HK-2 (cell line): ENCODE data around the gene TFCP2L1.

Experiments
- DNase-seq: peaks from one replicate; pipeline ENCODE4 v3.0.0-alpha.2; 2018; ENCODE audit not compliant: unreplicated experiment

Gene TFCP2L1

GRCh38 chr2:121219866-121220265 lies 65.1 kb downstream of the TFCP2L1 start:
- DNase-seq = peak; percentile 24

DNA sequence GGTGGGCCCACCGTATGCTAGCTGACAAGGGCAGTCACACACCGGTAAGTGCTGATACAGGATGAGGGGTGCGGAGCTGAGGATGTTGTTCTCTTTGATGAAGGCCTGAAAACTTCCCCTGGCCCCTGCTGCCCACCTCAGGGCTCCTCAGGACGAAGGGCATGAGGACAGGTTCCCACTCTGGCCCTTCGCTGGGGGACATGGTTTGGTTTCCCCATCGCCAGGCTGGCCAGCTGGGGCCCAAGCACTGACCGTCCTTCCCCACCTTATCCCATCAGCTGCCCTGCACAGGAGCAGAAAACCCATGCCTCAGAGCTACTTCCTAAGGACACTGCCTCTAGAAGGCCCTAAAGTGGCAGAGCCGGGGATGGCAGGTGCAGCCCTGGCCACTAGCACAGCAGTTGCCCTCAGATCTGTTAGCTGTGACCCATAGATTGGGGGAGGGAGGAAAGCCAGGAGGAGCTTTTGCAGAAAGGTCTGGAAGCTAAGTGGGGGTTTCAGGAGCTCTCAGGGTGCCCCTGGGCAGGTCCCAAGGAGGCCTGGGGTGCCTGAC lies 66.5 kb downstream of the TFCP2L1 start:
- DNase-seq = no peak

DNA sequence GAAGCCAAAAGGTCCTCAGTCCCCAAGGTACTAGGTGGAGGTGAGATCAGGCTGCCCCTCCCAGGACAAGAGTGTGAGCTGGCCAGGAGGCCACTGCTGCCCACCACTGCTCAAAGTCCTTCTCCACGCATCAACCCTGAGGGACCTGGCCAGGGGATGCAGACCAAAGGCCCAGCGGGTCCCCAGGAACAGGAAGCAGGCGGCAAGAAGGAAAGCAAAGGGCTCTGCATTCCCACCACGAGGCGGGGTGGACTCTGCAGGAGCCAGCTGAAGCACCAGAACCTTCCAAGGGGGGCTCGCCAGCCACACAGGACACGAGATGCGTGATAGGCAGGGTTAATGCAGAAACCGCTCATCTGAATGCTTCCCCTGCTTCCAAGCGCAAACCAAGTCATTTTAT lies 67.4 kb downstream of the TFCP2L1 start:
- DNase-seq = no peak

DNA sequence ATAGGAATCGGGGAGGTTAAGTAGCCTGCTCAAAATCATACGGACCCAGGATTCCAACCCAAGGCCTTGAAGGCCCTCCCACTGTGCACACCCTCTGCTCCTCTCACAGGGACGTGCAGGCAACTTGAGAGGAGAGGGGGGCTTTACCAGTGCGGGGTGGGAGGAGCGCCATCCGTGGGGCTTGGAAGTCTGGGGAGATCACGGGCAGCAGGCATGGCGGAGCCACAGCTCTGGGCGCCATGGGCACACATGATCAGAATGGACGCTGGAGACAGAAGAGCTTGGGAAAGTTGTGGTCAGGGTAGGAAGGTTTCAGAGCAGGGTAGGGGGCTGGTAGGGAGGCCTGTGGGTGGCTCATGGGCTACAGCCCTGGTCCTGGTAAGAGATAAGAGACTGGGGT lies 70.7 kb downstream of the TFCP2L1 start:
- no peak for DNase-seq

DNA sequence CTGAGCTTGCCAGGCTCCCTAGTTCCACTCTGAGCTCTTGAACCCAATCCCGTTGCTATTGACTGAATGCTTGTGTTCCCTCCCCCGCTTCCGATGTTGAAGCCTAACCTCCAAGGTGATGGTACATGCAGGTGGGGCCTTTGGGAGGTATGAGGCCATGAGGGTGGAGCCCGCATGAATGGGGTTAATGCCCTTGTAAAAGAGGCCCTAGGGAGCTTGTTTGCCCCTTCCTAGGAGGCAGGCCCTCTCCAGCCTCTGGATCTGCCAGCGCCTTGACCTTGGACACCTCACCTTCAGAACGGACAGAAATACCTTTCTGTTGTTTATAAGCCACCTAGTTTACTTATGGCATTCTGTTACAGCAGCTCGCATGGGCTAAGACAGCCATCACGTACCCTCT lies 71.6 kb downstream of the TFCP2L1 start:
- no peak for DNase-seq

DNA sequence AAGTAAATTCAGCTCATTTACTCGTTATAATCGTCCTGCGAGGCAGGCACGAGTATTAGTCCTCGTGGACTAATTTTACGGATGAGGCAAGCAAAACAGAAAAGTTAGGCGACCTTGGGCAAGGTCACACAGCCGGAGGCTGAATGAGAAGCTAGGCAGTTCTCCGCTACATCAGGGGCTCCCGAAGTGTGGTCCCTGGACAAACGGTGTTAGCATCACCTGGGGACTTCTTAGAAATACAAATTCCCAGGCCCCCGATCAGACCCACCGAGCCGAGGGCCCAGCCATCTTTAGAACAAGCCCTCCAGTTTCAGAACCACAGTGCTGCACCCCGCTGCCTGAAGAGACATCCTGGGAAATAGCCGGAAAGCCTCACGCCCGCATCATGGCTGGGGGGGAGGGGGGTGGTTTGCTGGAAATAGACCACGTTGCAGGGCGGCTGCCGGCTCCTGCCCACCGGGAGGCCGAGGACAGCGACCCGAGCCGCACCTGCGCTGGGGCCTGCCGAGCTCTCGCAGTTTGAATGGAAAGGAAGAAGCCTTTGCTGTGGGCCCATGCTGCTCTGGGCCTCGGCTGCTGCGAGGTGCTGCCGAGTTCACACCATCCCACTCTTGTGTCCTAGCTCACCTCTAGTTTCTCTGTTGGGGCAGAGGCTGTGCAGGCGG lies 72.2 kb downstream of the TFCP2L1 start:
- no peak for DNase-seq

GRCh38 chr2:121211689-121212151 lies 73.3 kb downstream of the TFCP2L1 start:
- DNase-seq = no peak

DNA sequence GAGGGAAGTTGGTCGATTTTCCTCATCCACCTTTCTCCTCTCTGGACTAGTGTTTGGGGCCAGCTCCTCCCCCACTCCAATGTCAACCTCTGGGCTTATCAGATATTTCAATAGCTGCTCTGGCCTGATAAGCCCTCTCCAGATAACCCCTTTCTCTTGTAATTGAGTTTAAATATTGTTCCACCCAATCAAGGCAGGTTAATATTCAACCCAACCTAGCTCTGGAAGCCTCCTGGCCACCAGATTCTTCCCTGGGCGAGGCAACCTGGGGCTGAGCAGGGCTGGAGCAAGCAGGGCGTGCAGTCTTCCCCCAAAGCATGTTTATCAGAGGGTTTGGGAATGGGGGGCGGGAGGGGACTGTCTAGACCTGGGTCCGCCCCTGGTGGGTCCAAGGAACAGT lies 73.8 kb downstream of the TFCP2L1 start:
- DNase-seq = no peak

GRCh38 chr2:121210691-121211090 lies 74.3 kb downstream of the TFCP2L1 start:
- DNase-seq = no peak

DNA sequence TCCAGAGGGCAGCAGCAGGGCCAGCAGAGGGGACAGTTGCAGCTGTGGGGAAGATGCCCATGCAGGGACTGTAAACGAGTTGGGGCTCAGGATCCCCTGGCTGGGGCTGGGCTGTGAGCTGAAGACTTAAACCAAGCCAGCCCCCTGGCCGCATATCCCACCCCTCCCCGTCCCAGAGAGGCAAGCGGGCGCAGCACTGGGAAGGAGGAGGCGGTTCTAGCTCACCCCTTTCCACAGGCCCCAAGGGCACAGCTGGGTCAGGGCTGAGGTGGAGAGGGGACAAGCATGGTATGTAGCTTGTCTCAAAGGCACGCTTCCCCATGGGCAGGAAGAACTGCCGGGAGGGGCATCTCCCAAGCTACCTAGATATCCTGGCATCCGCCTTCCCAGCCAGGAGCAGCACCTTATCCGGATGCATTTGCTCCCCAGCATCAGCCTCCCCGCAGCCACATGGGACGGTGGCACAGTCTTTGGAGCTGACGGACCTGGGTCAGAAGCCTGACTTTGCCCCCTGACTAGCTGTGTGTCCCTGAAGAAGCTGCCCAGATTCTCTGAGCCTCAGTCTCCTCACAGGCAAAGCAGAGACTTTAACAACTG lies 75.9 kb downstream of the TFCP2L1 start:
- no peak for DNase-seq

GRCh38 chr2:121207494-121207893 lies 77.5 kb downstream of the TFCP2L1 start:
- no peak for DNase-seq

- no peak for DNase-seq
Measured at GRCh38 chr2:121205321-121205942, 79.6 kb downstream of the TFCP2L1 start.

DNA sequence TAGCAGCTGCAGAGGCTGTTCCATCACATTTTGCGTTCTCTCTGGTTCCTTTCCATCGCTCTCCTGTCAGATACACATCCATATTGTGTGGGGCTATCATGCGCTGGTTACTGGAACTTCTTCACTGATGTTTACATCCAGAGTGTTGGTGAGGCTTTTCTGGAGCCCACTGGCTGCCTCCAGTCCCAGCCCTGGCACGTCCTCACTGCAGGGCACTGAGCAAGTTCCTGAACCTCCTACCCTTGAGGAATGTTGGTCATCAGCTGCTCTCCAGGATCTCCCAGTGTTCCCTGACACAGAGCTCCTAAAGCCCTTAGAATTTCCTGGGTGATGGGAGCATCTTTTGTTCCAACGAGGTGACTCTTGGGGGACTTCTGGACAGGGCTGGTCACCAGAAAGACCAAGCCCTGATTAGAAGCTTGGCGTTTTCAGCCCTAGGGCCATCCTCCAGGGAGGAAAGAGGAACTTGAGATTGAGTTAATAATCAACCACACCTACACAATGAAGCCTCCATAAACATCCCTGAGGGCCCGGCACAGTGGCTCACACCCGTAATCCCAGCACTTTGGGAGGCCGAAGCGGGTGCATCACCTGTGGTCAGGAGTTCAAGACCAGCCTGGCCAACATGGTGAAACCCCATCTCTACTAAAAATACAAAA lies 81.3 kb downstream of the TFCP2L1 start:
- no peak for DNase-seq

GRCh38 chr2:121202541-121203310 lies 82.3 kb downstream of the TFCP2L1 start:
- no peak for DNase-seq

DNA sequence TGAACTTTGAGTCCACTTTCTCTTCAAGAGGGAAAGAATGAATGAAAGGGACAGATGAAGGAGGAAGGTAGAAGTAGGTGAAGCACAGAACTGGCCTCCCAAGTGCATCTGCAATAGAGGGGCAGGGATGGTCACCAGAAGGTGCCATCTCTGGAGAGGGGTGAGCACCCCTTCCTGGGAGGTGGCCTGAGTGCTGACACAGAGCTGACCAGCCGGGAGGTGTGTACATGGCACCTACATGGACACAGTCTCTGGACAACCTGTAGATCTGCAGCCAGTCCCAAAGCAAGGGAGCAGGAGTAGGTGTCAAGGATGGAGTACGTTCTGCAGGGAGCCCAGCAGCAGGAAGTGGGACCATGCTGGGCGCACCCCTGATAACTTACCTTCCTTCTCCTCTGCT lies 83.2 kb downstream of the TFCP2L1 start:
- no peak for DNase-seq

DNA sequence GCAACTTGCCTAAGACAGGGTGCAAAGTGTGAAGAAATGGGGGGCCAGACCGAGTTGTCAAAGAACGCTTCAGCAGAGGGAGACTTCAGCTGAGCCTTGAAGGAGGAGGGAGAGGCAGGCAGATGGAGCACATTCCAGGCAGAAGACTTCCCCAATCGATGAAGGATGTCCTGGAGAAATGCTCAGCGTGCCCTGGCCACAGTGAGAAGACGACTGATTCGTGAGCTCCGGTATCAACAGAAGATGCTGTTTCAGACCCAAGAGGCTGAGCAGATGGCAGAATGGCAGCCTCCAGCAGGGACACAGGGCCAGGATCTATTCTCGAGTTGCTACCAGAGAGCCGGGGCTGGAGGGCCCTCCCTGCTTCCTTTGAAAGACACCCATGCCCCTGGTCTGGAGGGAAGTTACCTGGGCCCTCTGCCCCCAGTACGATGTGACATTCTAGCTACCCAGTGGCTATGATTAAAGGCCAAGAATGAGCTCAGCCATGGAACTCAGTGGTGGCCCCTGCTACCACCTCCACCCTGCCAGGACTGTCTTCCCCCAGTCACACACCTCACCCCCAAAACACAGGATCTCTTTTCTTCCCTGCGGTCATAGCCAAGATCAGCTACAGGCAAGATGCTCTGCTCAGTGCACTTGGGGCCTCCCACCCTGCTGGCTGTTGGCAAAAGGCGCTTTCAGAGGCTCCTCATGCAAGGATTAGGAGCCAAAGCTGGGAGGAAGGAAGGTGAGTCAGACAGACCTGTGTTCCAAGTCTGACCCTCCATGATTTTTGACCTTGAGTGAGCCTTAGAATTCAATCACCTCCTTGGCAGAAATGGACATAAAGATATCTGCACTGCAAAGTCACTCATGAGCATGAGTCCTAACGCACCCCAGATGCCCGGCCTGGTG lies 84.3 kb downstream of the TFCP2L1 start:
- no peak for DNase-seq

DNA sequence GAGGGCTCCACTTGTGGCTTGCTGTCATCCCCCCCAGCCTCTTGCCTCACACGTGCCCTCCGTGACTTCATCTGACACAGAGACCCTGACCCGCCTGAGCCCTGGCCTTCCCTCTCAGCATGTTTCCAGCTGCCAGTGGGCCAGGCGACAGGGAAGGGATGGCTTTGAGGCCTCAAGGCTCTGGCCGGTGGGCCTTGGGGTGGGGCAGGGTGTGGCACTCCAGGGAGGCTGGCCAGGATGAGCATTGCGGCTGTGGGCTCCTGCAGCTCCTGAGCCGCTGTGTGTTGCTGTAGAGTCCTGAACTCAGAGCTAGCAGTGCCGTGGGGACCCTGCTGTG lies 85.0 kb downstream of the TFCP2L1 start:
- DNase-seq = no peak

DNA sequence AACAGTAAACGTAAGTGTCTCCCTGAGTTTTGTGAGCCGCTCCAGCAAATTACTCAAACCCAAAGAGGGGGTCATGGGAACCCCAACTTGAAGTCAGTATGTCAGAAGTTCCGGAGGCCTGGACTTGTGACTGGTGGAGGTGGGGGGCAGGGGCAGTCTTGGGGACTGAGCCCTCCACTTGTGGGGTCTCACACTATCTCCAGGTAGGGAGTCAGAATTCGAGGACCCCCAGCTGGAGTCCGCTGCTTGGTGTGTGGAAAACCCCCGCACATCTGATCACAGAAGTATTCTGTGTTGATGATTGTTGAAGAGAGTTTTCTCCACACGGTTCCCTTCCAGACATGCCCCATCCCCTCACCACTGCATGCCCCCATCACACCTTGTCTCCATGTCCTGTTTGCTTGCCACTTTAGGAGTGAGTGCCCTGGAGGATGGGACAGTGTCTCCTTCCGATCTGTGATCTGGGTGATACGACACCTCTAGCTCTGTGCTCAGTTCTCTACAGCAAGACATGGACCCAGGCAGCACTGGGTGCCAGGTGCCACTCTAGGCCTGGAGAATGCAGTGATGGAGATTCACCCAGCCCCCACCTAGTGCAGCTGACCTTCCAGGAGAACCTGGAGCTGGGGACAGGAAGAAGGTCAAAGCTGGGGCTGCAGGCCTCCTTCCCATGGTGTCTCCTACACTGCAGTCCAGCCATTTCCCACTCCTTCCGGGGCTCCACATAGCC lies 85.6 kb downstream of the TFCP2L1 start:
- DNase-seq = no peak

DNA sequence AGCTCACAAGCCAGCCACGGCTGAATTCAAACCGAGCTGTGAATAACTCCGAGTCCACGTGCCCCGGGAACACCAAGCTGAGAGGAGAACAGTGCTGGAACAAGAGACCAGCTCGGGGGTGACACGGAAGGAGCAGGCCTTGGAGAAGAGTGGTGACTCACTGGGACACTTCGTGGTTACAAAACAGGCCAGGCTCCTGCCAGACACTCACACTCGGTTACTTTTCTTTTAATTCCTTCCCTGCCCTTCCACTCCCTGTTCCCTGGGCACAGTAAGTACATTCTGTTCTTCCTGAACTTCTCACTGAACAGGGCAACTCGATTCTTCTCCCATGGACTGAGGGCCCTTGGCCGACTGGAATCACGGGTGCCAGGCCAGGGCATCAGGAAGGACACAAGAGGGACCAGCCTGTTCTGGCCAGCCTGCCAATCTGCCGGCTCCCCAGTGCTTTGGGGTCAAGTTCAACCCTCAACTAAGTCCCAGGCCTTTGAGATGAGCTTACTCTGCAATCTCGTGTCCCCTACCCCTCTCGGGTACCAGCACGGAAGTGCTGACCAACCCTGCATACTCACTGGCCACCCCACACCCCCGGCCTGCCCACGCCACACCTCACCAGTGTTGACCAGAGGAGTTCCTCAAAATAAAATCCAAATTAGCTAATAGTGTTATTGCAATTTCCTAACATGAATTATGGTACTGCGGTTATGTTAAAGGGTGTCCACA lies 87.5 kb downstream of the TFCP2L1 start:
- DNase-seq = peak; percentile 54

GRCh38 chr2:121196849-121197155 lies 88.2 kb downstream of the TFCP2L1 start:
- DNase-seq = no peak
